Erythroblast (primary cell): ENCODE data around the gene PBX1.

Experiments
- DNase-seq, 2 experiments: peaks; one replicate each; lab custom pipeline; 2025; lab: John Stamatoyannopoulos, UW
- GATA1 ChIP-seq: IDR thresholded peaks from 2 replicates; pipeline ENCODE4 v1.6.1; 2011; ENCODE audit warnings: low read depth, mild to moderate bottlenecking, control low read depth, low read length, moderate library complexity
- POLR2A ChIP-seq: IDR thresholded peaks from 2 replicates; pipeline ENCODE4 v1.6.1; 2011; ENCODE audit warnings: mild to moderate bottlenecking, low read length

The PBX1 gene

DNA sequence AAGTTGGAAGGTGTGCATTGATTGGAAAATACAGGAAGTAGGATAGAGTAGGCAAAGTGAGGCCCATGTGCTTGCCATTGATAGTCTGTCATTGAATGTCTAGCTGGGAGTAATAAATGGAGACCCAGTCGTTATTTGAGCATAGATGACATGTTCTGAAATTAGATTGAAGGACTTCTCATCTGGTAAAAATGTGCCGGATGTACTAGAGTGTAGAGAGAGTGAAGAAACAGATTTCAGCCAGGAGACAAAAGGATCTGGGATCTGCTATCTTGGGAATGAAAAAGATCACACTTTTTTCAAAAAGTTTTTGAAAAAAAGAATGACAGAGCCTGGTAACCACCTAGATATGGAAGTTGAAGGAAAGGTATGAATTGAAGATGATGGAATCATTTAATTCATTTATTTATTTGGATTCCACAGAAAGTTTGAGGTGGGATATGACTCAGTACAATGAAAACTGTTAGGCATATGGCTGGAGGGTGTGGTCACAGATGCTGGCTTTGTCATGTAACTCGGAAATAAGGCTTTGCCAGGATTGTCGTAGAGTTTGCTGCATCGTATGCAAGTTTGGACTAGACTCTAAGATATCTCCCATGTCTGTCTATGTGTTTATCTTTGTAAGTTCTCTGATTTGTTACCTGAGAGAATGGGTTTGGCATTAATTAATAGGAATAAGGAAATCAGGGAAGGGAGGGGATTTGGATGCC lies 137.1 kb downstream of the PBX1 start:
- no peak for TF ChIP-seq GATA1
- no peak for TF ChIP-seq POLR2A
- no peak for DNase-seq

DNA sequence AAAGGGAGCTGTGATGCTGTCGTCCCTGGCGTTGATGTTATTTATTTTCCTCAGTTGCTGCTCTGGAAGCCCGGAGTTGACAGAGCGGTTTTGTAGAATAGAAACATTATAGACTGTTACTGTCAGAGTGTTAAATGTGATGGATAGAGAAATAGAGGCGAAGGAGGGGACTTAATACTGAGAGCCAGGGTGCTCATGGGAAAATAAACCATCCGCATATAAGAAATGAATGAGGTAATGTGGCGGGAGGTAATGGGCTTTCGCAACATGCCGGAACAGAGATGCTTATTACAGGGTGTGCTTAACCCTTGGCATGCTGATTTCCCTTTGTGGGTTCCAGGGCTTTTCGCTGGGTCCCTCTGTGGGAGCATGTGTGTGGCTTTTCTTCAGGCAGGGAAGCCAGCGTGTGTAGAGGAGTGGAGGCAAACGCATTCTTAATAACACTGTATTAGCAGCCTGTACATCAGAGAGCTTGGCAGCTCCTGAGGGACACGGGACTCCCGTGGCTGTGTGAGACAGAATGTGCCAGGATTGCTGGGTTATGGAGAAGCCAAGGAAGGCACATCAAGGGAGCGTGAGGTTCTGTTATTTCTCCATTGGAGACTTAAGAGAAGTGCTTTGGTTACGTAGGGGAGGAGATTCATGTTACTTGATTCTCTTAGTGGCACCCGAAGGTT lies 141.0 kb downstream of the PBX1 start:
- no peak for DNase-seq
- TF ChIP-seq GATA1 (no peak), POLR2A (no peak)

DNA sequence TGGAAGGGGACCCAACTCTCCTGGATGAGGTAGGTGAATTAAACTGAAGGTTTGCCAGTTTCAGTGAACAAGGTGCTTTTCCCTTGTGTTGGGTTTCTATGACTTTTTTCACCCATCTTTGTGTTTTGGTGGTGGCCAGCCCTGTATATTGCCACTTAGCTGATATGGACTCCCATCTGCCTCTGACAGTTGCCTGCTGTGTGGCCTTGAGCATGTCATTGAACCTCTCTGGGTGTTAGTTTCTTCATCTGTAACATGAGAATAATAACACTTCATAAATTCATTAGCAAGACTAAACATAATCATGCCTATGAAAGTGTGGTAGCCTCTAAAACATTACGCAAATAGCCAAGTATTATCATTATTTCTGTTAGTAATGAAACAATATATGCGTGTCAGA lies 141.7 kb downstream of the PBX1 start:
- DNase-seq = no peak
- TF ChIP-seq GATA1 (no peak), POLR2A (no peak)

DNA sequence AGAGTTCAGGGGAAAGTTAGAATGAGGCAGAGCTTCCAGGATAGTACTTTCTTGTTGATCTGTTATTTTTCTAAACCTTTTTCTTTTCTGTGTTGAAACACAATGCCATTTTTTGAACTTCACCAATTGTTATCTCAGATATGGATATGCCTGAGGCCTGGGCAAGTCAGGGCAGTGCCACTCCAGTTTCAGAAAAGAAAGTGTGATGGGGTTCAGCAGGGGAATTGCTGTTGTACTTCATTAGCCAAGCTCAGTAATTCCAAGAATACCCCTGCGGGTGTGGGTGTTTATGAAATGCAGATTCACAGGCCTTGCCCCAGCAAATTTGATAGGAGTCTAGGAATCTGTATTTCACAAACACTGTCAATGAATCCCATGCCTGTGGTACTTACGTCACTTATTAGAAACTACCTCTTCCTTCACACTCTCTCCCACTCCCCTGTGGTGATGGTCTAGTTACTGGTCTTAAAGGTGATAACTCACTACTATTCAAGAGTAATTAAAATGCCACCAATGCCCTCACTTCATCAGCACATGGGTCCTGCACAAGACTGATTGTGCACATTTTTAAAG lies 142.3 kb downstream of the PBX1 start:
- peak in 1 of 2 experiments; percentile 16 for DNase-seq
- no peak for TF ChIP-seq GATA1
- TF ChIP-seq POLR2A = no peak

DNA sequence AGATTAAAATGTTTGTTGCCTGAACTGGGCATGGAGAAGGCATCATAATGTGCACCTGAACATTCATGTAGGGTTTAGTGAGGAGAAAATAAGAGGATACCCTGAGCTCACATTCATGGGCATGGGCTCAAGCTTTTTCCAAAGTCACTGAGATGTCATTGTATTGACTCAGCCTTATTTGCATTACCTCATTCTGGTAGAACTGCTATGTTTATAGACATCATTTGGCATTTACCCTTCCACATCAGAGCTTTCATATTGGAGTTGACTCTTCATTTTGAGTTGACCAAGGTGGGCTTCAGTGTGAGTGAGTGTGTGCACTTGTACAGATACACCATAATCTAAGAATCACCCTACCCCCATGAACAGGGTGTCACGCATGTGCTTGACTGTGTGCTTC lies 143.2 kb downstream of the PBX1 start:
- no peak for TF ChIP-seq POLR2A
- TF ChIP-seq GATA1 = no peak
- peak in 1 of 2 experiments; percentile 49 for DNase-seq

DNA sequence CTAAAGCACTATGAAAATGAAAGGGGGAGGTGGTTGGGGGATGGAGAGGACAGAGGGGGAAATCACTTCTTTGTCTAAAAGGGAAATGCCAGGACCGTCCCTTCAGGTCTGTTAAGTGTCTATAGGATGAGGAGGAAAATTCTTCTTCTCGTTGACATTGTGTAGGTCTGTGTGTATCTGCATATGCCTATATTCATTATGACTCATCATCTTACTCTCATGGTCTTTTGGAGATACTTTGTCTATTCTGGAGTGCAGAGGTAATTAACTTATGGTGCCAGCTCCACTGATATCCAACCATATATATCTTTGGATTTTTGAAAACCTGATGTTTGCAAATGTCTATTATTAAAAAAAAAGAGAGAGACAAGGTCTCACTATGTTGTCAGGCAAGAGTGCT lies 143.7 kb downstream of the PBX1 start:
- TF ChIP-seq POLR2A = no peak
- peak in 1 of 2 experiments; percentile 49 for DNase-seq

DNA sequence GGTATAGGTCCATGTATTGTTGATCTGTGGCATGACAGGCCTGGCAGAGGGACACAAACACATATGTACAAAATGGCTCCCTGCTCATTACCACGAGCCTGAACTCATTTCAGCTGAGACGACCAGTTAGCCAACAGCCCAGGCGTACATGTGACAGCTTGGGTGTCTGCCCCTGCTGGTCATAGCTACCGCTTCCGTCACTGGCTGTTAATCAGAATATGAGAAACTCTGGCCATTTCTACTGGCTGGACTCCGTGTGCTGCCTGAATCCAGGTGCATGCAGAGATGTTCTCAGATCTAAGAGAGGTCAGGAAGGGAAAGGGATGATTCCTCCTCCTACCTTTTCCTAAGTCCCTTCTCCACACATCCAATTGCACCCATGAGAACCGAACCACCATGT lies 144.5 kb downstream of the PBX1 start:
- no peak for TF ChIP-seq GATA1
- TF ChIP-seq POLR2A = no peak
- DNase-seq = no peak

DNA sequence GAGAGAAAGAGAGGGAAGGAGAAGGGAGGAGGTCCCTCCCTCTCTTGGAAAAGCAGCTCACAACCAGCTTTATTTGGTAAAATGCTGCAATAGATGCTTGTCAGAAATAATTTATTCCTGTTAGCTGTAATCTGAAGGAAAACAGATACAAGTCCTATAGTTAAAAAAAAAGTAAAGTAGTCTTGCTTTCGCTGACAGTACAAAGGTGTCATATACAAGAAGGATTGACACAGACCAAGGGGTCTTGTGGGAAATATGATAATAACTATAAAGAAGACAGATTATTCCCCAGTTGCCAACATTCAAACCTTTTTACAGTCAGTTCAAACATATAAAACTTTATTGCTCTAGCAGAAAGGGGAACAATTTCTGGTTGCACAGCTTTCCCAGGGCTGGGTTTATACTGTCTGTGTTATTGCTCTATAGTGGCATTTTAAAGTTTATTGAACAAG lies 145.0 kb downstream of the PBX1 start:
- no peak for DNase-seq
- TF ChIP-seq GATA1 (no peak), POLR2A (no peak)

DNA sequence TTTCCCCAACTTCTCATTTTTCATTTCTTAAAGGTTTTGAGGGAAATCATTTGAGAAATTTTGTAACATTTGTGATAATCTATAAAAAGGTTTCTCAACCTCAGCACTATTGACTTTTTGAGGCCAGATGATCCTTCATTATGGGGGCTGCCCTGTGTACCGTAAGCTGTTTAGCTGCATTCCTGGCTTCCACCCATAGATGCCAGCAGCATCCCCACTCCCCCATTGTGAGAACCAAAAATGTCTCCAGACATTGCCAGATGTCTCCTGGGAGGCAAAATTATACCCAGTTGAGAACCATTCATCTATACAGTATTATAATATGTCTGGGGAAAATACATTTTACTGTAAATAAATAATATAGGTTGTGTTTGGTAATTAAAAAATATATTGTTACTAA lies 146.0 kb downstream of the PBX1 start:
- no peak for TF ChIP-seq GATA1
- no peak for TF ChIP-seq POLR2A
- DNase-seq = peak; percentile 30 to 47

DNA sequence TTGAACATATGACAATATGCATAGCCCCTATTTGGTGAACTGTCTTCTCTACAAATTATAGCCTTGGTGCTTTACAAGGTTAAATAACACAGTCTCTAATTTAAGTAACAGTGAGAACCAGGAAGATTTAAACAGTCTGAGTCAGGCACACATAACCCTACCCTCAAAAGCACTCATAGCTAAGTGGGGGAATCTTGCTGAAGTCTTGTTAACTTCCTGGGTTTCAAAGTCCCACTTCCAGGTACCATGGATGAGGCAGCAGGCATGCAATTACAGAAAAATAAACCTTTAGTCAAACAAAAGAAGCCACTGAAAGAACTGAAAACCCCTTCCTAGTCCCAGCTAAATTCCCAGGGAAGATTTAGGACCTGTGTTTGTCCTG lies 147.6 kb downstream of the PBX1 start:
- TF ChIP-seq POLR2A (no peak), GATA1 (no peak)
- no peak for DNase-seq

DNA sequence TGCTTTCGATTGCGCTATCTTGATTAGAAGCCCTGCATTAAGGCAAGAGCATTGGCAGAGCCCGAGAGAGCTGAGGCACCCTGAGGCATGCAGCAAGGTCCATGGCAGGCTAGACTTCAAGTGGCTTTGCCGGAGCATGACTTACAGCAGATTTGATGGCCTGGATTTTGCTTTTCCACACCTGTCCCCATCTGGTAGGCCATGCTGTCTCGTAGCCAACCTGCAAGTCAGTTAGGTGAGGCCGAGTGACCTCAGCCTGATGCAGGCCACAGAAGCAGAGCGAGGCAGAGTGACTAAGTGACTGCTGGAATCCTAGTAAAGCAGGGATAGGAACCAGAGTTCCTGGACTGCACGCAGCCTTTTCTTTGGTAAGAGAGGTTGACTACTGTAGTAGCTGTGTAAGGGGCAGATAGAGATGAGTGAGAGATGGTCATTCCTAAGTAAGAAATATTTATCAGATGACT lies 148.9 kb downstream of the PBX1 start:
- no peak for TF ChIP-seq GATA1
- TF ChIP-seq POLR2A = no peak
- DNase-seq = peak; percentile 9 to 56

DNA sequence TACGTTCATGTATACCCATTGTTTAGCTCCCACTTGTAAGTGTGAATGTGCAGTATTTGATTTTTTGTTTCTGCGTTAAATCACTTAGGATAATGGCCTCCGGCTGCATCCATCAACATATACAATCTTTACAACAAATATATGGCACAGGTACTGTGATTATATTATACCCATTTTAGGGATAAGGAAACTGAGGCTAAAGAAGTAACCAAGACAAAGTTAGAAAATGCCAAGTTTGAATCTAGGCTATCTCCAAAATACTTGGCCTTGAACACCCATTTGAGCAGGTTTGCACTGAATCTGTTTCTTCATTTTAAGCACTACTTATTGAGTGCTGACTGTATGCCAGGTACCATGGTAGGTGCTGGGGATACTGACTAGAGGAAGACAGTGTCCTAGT lies 149.6 kb downstream of the PBX1 start:
- TF ChIP-seq POLR2A (no peak), GATA1 (no peak)

DNA sequence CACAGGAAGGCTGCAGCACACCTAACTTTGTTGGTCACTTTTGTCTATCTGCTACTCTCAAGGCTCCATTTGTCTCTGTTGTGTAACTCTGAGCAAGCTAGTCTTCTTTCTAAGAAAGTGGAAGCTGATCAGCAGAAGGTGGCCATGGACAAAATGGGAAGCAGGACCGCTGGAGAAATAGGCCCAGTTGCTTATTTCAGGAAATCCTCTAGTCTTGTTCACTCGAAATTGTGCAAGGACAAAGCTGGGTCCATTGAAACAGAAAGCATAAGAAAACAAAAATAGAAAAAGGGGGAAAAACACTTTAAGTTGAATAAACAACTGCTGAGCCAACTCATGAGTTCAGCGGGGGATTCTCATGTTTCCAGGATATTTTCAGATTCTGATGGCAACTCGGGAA lies 150.1 kb downstream of the PBX1 start:
- DNase-seq = peak in 1 of 2 experiments; percentile 18
- TF ChIP-seq GATA1 (no peak), POLR2A (no peak)

More for the DNA sequence above, 149.6 kb downstream of the PBX1 start:
- no peak for DNase-seq

DNA sequence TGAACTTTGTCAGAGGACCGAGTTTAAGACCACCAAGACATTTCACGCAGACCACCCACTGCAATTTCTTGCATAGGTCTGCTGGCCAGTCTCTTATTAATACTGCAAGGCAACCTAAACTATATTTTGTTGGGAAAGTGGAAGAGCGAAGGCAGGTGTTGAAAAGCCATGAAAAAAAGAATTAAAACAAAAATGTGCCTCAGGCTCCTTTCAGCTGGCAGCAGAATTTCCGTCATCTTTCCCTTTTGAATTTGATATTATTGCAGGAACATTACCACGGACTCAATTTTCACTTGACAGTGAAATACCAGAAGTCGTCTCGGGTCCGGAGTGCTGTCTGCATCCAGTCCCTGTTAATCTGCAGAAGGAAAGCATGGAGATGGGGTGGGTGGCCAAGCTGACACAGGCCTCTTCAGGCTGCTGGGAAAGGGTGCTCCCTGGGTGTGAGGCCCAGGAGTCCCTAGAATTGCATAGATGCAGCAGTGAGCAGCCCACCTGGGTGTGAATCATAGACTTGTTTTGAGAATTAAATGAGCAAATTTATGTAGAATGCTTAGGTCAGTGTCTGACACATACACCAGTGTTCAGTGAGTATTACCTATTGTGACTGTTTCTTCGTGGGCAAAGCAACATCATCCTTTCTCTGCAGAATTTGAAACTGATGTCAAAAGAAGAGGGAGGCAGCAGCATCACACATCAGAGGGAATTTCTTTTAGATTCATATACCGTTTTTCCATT lies 150.7 kb downstream of the PBX1 start:
- peak in 1 of 2 experiments; percentile 13 for DNase-seq

More for the DNA sequence above, 150.7 kb downstream of the PBX1 start:
- TF ChIP-seq POLR2A (no peak), GATA1 (no peak)
